Measurements from ENCODE around the gene MXRA7.

DNA sequence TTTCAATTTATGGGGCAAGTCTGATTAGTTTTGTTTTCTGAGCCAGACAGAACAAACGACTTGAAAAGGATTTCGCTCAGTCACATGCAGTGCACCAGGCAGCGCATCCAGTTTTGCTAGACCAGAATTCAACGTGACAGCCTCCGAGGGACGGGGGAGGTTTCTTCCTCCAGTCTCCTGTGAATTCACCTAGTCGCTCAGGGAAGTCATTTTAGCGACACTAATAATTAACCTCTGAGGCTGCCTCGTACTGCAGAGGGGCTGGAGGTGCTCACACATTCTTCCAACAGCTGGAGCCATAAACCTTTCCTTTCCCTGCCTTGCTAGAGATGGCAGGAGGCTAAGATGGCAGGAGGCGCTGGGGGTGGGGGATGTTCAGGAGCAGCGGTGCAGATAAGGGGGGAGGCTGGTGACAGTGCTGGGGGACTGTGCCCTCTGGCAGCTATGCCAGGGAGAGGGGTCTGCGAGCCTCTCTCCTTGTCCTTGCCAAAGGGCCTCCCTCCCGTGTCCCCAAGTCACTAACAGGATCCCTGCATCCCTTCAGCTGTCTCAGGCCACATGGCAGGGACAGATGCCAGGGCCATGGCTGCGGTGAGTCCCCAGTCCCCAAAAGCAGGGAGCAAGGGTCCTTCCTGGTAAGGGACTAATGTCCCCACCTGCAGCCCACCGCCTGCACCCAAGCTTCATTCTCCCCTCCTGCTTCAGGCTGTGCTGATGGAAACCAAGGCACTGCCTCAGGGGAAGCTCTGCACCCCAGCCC lies 24.0 kb downstream of the MXRA7 start:
- TF ChIP-seq, protein P1, sequence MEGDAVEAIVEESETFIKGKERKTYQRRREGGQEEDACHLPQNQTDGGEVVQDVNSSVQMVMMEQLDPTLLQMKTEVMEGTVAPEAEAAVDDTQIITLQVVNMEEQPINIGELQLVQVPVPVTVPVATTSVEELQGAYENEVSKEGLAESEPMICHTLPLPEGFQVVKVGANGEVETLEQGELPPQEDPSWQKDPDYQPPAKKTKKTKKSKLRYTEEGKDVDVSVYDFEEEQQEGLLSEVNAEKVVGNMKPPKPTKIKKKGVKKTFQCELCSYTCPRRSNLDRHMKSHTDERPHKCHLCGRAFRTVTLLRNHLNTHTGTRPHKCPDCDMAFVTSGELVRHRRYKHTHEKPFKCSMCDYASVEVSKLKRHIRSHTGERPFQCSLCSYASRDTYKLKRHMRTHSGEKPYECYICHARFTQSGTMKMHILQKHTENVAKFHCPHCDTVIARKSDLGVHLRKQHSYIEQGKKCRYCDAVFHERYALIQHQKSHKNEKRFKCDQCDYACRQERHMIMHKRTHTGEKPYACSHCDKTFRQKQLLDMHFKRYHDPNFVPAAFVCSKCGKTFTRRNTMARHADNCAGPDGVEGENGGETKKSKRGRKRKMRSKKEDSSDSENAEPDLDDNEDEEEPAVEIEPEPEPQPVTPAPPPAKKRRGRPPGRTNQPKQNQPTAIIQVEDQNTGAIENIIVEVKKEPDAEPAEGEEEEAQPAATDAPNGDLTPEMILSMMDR (conservative IDR thresholded peaks at IDR 0.05 in 1 of 2, IDR thresholded peaks at IDR 0.05 in 1 of 2; ENCODE audit: extremely low read depth in 1 of 2, insufficient read depth in 1 of 2, low read depth in 1 of 2, low read length in 2 of 2): no peak
- TF ChIP-seq EZH2 (IDR thresholded peaks at IDR 0.05; ENCODE audit: borderline replicate concordance, low read length): no peak
